KBM-7 (cell line): ENCODE measurements around the gene DTNA.
"Not testable (repeated sequence)": the region's sequence is repeated elsewhere in the genome, so short reads cannot be mapped to it uniquely, and the experiment has no call there.

Experiments used
- DNase-seq: peaks from one replicate; pipeline ENCODE4 v3.0.0-alpha.2; 2015
- in situ Hi-C: fragments of 300-500 bp; cut with MboI; formaldehyde crosslinking; loops from 2 replicates; pipeline ENCODE4 v1.14.3; 2020; ENCODE audit warnings: low sequenced_read_pairs, low pct_unique_long_range_greater_than_20kb, mixed read lengths

DTNA gene

DNA sequence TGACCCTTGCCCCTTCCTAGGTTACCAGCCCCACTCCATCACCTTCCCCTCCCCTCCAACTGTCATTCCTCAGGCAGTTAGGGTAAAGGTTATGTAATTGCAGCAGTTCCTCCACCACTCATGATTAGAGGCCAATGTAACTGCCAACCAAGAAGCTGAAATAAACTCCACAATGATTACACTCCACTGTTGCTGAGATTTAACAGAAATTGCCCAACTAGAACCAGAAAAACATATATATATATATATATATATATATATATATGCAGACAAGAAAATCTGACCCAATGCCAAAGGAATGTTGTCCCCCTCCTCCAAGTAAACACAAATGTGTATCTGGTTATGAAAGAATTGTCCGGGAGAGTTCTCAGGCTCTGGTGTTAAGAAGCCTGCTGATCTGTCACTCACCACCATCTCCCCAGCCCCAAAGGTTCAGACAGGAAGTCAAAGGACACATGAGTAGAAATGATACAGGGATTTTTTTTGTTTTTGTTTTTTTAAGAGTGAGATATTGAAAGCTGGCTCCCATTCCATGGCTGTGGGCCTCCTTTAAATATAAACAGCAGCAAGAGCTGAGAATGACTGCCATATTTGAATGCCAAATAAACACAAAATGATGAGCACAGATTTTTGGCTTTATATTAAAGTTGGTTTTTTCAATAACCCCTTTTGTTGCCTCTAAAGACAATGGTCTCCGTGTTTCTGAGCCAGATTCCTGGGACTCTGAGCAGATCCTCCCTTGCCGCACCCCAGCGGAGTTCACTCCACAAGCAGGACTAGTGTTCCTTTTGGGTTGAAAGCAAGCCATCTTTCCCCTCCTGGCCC is 204.0 kb downstream of the DTNA start:
- in situ Hi-C loops = no loop called here
- DNase-seq = no peak

DNA sequence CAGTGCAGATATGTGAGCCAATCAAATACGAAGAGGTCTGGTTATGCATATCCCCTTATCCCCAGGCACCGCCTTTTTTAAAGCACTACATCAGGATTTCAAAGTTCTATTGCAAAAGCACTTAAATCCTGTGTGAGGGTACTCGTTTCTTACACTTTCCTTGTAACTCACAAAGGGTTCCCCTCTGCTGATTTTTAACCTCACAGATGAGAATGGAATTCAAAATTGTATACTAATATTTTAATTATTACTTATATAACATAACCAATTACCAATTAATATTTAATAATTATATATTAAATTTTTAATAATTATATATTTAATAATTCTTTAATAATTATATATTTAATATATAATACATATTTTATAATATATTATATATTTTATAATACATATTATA is 204.9 kb downstream of the DTNA start:
- no peak for DNase-seq
- in situ Hi-C loops = no loop called here

DNA sequence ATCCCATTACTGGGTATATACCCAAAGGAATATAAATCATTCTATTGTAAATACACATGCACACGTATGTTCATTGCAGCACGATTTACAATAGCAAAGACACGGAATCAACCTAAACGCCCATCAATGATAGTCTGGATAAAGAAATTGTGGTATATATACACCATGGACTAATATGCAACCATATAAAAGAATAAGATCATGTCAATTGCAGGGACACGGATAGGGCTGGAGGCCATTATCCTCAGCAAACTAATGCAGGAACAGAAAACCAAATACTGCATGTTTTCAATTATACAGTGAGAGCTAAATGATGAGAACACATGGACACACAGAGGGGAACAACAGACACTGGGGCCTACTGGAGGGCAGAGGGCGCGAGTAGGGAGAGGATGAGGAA is 206.4 kb downstream of the DTNA start:
- DNase-seq = peak; percentile 3
- in situ Hi-C loops = not testable (repeated sequence)

DNA sequence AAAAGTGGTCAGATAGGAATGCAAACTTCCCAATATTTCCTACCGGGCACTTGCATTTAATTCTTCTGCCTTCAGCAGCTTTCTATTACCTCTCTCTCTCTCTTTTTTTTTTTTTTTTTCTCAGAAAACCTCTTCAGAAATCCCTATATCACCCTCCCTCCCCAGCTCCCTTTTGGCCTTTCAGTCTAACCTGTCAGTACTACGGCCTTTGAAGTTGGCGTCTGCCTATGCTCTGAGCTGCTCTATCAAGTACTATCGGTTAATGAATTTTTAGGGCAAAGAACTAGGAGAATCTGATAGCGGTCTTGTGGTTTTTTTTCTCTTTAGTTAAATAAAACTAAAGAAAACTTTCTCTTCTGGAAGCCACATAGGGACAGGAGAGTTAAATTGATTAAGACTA is 208.8 kb downstream of the DTNA start:
- in situ Hi-C loops = no loop called here
- no peak for DNase-seq

DNA sequence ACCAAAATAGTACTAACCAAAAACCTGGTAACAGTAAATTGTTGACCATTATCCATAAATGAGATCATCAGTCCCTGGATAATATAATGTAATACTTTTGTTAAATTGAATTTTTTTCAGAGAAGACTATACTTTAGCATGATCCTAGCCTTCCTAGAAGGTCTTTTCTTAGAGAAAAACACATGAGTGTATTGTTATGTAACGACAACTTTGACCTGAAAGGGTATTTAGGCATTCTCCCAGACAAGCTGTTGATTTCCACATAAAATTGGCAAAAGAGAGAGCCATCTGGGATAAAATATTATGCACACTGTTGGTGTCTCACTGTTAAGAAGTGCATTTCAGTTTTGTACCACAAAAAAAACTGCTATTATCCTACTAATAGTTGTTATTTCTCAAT is 211.1 kb downstream of the DTNA start:
- in situ Hi-C loops = no loop called here
- no peak for DNase-seq

DNA sequence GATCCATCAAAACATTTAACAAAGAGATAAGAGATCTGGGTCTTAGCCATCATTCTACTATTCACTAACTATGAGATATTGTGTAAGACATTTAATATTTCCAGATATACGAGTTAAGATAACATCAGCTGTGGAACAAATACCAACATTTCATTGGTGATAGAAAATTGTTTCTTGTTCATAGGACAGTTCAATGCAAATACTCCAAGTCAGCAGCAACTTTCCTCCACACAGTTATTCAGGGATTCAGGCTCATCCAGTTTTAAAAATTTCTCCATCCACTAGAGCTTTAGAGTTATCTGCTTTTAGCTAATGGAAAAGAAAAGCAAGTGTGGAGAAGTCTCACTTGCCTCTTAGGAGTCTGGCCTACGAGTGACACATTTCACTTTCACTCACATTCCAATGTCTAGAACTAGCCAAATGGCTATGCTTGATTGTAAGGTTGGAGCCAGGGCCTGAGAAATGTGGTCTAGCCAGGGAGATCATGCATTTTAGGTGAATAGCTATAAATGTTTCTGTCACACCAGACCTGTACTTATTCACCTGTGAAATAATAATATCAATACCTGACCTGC is 211.8 kb downstream of the DTNA start:
- no peak for DNase-seq
- in situ Hi-C loops = no loop called here

DNA sequence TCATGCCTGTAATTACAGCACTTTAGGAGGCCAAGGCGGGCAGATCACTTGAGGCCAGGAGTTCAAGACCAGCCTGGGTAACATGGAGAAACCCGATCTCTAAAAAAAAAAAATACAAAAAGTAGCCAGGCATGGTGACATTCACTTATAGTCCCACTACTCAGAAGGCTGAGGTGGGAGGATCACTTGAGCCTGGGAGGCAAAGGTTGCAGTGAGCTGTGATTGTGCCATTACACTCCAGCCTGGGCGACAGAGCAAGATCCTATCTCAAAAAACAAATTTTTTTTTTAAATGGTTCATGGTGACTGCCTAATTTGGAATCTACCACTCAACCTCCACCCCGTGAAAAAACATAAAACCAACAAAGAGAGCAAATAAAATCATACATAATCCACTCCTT is 212.5 kb downstream of the DTNA start:
- DNase-seq, in situ Hi-C loops: not testable (repeated sequence)

DNA sequence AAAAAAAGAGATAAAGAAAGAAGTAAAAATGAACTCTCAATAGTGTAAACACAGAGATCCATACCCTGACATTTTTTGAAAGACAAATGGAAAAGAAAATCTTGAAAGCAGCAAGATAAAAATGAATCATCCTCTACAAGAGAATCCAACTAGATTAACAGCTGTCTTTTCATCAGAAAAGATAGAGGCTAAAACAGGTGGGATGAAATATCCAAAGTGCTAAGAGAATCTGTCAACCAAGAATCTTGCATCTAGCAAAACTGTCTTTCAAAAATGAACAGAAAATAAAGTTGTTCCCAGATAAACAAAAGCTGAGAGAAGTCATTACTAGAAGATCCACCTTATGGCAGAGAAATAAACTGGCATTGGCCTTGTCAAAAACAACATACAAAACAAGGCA is 213.8 kb downstream of the DTNA start:
- in situ Hi-C loops = no loop called here
- no peak for DNase-seq

DNA sequence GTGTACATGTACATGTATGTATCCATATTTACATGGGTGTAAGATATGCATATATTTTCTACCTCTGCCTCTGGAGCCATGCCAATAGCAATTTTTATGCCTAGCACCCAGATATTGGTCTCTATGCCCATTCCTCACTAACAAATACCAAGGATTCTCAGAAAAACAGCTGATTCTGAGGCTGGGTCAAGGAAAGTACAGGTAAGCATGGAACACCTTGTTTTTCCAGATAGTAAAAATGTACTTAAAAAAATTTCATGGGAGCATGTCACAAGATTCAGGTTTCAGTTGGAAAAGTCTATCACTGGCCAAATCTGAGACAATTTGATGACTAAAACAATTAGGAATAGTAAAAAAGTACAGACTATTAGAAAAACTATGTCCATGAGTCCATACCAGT is 216.6 kb downstream of the DTNA start:
- in situ Hi-C loops = no loop called here
- DNase-seq = no peak

DNA sequence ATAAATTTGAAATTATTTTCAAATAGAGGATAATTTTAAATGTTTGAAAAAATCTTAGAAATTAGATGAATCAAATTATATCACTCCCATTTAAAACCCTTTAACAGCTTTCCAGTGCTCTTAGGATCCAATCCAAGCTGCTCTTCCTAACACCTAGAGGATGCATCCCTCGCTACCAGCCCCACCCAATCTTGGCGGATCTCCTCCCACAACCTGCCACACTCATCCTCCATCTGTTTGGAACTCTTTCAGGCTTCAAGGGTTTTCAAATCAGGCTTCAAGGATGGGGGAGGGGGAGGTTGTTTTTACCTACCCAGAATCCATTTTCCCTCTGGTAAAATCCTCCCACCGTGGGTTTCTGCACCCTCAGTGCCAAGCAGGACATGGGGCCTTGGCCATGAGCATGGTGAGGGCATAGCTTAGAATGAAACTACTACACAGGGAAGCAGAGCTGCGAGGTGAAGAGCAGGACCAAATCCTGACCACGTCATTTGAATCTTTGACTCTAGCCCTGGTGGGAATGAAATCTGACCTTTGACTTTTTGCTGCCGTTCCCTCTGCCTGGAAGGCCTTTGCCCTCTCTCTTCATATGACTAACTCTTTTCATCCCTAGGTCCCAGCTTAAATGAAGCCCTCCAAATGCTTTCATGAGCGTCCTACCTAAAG is 218.1 kb downstream of the DTNA start:
- no peak for DNase-seq
- in situ Hi-C loops = no loop called here

DNA sequence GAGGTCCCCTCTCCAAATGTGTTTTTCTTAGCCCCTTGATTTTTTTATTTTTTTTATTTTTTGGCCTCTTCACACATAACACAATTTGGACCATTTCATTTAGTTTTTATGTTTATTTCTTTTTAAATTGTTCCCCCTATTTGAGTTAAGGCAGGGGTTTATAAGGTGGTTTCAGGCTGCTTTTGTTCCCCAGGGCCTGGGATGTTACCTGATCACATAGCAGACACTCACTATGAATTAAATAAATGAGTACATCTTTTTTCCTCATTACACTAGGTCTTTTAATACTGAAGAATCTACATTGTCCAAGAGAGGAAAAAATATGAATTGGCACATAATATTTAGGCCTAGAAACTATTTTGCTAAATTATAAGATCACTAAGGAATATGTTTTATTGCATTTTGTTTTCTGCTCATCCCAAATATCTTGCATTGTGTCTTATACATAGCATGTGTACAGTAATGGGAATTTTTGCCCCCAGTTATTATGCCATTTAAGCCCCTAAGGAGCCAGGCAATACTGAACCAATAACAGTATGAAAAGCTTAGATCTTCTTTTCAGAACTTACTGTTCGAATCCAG is 218.7 kb downstream of the DTNA start:
- DNase-seq = no peak
- in situ Hi-C loops = no loop called here

DNA sequence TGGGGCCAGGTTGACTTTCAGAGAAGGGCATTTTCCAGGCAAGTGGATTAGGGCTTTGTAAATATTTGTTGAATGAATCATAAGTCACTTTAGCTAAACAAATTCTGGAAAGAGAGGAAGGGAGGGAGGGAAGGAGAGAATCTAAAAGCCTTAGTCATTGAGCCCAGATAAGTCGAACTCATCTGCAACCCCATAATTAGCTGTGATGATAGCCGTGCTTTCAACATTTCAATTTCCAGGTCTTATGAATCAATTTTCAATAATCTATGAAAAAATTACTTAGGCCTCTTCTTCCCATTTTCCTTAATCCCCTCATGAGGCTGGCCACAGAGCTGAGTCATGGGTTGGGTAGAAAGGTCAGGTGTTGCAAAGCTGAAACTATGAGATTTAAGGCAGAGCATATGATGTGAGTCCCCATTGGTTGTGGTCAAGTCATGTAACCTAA is 219.3 kb downstream of the DTNA start:
- DNase-seq = no peak
- in situ Hi-C loops = no loop called here

DNA sequence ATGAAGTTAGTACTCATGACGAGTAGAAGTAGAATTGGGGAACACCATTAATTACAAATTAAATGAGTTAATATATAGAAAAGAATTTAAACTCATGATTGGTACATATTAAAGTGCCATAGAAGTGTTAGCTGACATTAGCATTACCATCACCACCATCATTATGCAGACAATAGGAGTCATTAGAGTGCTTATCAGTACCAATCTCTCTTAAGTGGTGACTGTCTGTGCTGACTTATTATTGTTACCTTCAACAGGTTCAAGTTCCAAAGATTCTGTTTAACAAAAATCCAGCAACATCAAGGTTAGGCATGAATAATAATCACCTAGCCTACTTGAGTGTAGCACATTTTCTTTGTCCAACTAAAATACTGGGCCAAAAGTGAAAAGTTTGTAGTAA is 222.3 kb downstream of the DTNA start:
- no peak for DNase-seq
- in situ Hi-C loops = no loop called here

DNA sequence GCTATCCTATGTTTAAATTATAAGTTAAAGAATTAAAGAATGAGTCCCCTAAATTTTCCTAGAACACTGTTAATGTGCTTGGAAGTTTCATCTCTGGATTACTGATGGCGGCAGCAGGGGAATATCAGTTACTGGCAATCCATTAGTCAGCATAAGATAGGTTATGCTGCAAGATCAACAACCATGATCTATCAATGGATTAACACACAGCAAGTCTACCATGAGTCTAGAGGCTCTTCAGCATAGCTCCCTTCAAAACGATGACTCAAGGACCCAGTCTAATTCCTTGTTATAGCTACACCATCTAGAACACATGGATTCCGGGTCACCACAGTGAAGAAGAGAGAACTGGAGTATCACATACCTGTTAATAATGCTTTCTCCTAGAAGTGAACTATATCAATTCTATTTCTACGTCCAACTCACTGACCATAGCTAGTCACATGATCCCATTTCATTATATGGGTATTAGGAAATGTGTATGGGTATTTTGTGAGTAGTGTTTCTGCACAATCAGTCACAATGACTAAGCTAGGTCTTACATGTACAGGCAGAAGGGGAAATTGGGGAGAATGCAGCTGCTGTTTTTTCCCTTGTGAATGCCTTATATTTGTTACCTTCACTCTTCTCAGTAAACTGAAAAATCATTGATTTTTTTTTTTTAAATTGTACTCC is 222.8 kb downstream of the DTNA start:
- in situ Hi-C loops = no loop called here
- no peak for DNase-seq

DNA sequence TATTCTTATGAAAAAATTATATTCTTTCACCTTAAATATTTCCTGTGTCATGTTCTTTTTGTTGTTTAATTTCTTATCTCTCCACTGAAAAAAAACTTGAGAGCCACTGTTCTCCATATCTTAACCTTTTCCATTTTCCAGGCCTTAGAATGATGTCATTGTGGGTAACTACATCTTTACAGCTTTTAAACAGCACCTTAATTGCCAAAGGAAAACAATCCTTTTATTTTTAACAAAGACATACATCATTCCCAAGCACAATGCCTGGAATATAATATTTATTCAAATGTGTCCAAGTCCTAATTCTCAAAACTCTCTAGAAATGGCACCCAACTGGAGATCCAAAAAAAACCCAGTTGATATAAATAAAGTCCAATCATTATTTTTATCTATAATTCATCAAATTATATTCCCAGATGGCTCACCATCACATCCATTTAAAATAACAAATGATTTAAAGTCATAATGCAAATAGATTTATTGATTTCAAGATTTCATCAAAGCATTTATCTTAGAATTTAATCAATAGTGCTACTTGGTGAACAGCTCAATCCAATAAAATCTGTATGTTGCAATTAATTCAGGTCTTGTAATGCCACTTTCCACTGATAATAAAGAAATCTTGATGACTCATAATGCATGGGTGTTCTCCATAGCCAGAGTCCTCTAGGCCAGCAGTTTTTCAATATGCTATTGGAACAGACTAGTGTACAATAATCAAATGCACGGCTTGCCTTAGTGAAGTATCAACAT is 224.0 kb downstream of the DTNA start:
- no peak for DNase-seq
- in situ Hi-C loops = no loop called here

DNA sequence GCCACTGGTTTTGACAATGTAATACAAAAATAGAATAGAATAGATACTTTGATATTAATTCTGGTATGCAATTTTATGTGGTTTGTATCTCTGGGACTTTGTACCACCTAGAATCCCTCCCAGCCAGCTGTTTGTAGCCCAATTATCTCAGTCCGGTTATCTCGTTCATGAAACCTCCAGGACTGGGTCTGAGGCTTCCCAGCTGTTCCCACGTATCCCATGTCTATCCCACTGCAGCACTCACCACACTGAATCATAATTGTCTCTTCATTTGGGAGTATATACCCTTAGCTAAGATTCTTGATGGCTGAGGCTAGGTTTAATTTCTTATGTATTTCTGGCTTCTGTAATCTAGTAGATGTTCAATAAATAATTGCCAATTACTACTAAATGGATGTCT is 226.7 kb downstream of the DTNA start:
- no peak for DNase-seq
- in situ Hi-C loops = no loop called here

DNA sequence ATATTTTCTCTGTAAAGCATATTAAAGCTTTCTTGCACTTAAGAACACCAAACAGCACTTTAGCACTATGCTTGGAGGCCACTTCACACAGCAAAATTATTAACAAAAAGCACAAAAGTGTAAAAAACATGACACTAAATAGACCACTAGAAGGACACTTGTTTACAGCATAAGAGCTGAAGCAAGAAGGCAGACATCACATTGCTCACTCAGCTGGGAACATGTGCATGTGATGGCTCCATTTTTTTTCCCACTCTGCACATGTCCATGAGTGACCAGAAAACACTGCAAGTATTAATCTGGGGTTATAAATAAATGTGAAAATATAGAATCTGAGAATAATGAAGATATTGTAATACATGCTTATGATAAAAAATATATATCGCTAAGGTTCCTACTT is 228.0 kb downstream of the DTNA start:
- DNase-seq = no peak
- in situ Hi-C loops = no loop called here
